ENCODE measurements around the gene NHLH2.

The NHLH2 gene

GRCh38 chr1:115837740-115838421 lies 3.0 kb downstream of the NHLH2 start:
- DNase-seq, result no peak

- no peak for DNase-seq
Observed at GRCh38 chr1:115837341-115837739, 3.6 kb downstream of the NHLH2 start.

GRCh38 chr1:115833856-115834255 lies 7.1 kb downstream of the NHLH2 start:
- no peak for DNase-seq

- DNase-seq, result no peak
Observed at GRCh38 chr1:115832651-115833050, 8.3 kb downstream of the NHLH2 start.

GRCh38 chr1:115830963-115831362 lies 10.0 kb downstream of the NHLH2 start:
- DNase-seq, result no peak

GRCh38 chr1:115829947-115830346 lies 11.0 kb downstream of the NHLH2 start:
- no peak for DNase-seq

- peak; percentile 60 for DNase-seq
Observed at GRCh38 chr1:115829023-115829674, 11.8 kb downstream of the NHLH2 start.

- DNase-seq, result no peak
Observed at GRCh38 chr1:115828101-115829022, 12.6 kb downstream of the NHLH2 start.

- DNase-seq, result no peak
Observed at GRCh38 chr1:115827452-115828044, 13.4 kb downstream of the NHLH2 start.

GRCh38 chr1:115826628-115827027 lies 14.3 kb downstream of the NHLH2 start:
- DNase-seq, result no peak

GRCh38 chr1:115822117-115822516 lies 18.8 kb downstream of the NHLH2 start:
- DNase-seq, result no peak

GRCh38 chr1:115815694-115816093 lies 25.2 kb downstream of the NHLH2 start:
- no peak for DNase-seq

- no peak for DNase-seq
Observed at GRCh38 chr1:115814685-115815398, 26.1 kb downstream of the NHLH2 start.

GRCh38 chr1:115813727-115814126 lies 27.2 kb downstream of the NHLH2 start:
- DNase-seq, result no peak

GRCh38 chr1:115811140-115811828 lies 29.6 kb downstream of the NHLH2 start:
- DNase-seq, result no peak

GRCh38 chr1:115810609-115811008 lies 30.3 kb downstream of the NHLH2 start:
- no peak for DNase-seq

- no peak for DNase-seq
Observed at GRCh38 chr1:115809847-115810246, 31.1 kb downstream of the NHLH2 start.

- no peak for DNase-seq
Observed at GRCh38 chr1:115809076-115809475, 31.9 kb downstream of the NHLH2 start.

GRCh38 chr1:115807723-115808122 lies 33.2 kb downstream of the NHLH2 start:
- DNase-seq, result peak; percentile 37

GRCh38 chr1:115805597-115805996 lies 35.3 kb downstream of the NHLH2 start:
- no peak for DNase-seq

GRCh38 chr1:115802416-115802815 lies 38.5 kb downstream of the NHLH2 start:
- DNase-seq, result no peak

GRCh38 chr1:115797486-115797885 lies 43.4 kb downstream of the NHLH2 start:
- no peak for DNase-seq
